GM12801 (cell line): Measurements from ENCODE around the gene SNED1.

ENCODE experiments used
- CTCF ChIP-seq: IDR thresholded peaks from one replicate; pipeline ENCODE4 v1.5.1; 2011; ENCODE audit warnings: control low read depth; ENCODE audit not compliant: insufficient read length; ENCODE audit errors: extremely low read depth

SNED1 gene

GRCh38 chr2:240989451-240990265 lies 8.8 kb upstream of the SNED1 start:
- no peak for TF ChIP-seq CTCF

- TF ChIP-seq CTCF = no peak
Observed at GRCh38 chr2:240990266-240990529, 8.2 kb upstream of the SNED1 start.

- TF ChIP-seq CTCF = no peak
Observed at GRCh38 chr2:240990726-240991377, 7.6 kb upstream of the SNED1 start.

GRCh38 chr2:240991378-240992263 lies 6.8 kb upstream of the SNED1 start:
- TF ChIP-seq CTCF = no peak

GRCh38 chr2:240992572-240993291 lies 5.7 kb upstream of the SNED1 start:
- TF ChIP-seq CTCF = no peak

GRCh38 chr2:240993446-240994170 lies 4.8 kb upstream of the SNED1 start:
- TF ChIP-seq CTCF = no peak
